H1 (cell line): ENCODE measurements around the gene GTF3C5. TPM values are rescaled to one million over a fixed set of nuclear protein-coding genes. Genes with fewer than 3 reads are reported as not detected.
A peak's percentile ranks its signal among the peaks of the same experiment; 100 is the strongest.

Source experiments
- CTCF ChIA-PET: fragments of 300-600 bp; sonication (Branson Sonifier 250); formaldehyde crosslinking; loops from one replicate; lab custom pipeline; 2021; ENCODE audit not compliant: partially characterized antibody; lab: Charles Lee
- POLR2A ChIA-PET: fragments of 300-600 bp; sonication (Branson Sonifier 250); formaldehyde crosslinking; loops from one replicate; lab custom pipeline; 2021; ENCODE audit warnings: inconsistent platforms; ENCODE audit not compliant: partially characterized antibody; lab: Charles Lee
- DNase-seq, 2 experiments: peaks; one replicate each; pipeline versions ENCODE4 v3.0.0 to v3.0.0-alpha.2; 2010 to 2022; ENCODE audit warnings: low spot score in 2 of 2, low read depth in 1 of 2, mixed read lengths in 1 of 2
- FAIRE-seq: peaks from 2 replicates; lab custom pipeline; 2011; peaks lifted over from hg19 to GRCh38; lab: Jason Lieb, UNC
- H2AFZ ChIP-seq: 2 replicates; pipeline ENCODE4 v1.8.1; 2012; ENCODE audit warnings: low read length, inconsistent platforms
- H2AK5ac ChIP-seq: 2 replicates; pipeline ENCODE4 v1.6.1; 2013; ENCODE audit warnings: low read depth, low read length
- H2BK120ac ChIP-seq: replicated peaks from 2 replicates; pipeline ENCODE3; 2013; ENCODE audit warnings: low read depth, low read length, inconsistent platforms
- H2BK12ac ChIP-seq: 2 replicates; pipeline ENCODE4 v1.6.1; 2013; ENCODE audit warnings: low read depth, low read length
- H2BK15ac ChIP-seq: 2 replicates; pipeline ENCODE4 v1.6.1; 2013; ENCODE audit warnings: low read length
- H2BK20ac ChIP-seq: 2 replicates; pipeline ENCODE4 v1.6.1; 2013; ENCODE audit warnings: low read length
- H2BK5ac ChIP-seq: 2 replicates; pipeline ENCODE4 v1.6.1; 2013; ENCODE audit warnings: low read depth, low read length
- H3K14ac ChIP-seq: 2 replicates; pipeline ENCODE4 v1.6.1; 2013; ENCODE audit warnings: inconsistent platforms; ENCODE audit not compliant: insufficient read length
- H3K18ac ChIP-seq: 2 replicates; pipeline ENCODE4 v1.6.1; 2013; ENCODE audit warnings: low read length; ENCODE audit errors: extremely low read depth
- H3K23ac ChIP-seq: 2 replicates; pipeline ENCODE4 v1.6.1; 2013; ENCODE audit warnings: inconsistent platforms; ENCODE audit not compliant: insufficient read length
- H3K23me2 ChIP-seq: 2 replicates; pipeline ENCODE4 v1.6.1; 2013; ENCODE audit warnings: low read depth, low read length
- H3K27ac ChIP-seq: 2 replicates; pipeline ENCODE4 v1.6.1; 2011; ENCODE audit warnings: low read depth, low read length, inconsistent platforms
- H3K27me3 ChIP-seq, 4 experiments: replicated peaks in 1 of 4; 1 replicate in 1 of 4; 2 replicates in 3 of 4; pipeline versions ENCODE4 v1.6.1 to v1.8.1; 2011 to 2013; ENCODE audit warnings: low read length in 3 of 4, mild to moderate bottlenecking in 3 of 4, inconsistent platforms in 2 of 4, mixed read lengths in 2 of 4, moderate library complexity in 1 of 4; ENCODE audit not compliant: control insufficient read depth in 3 of 4, insufficient read depth in 3 of 4; ENCODE audit errors: extremely low read depth in 1 of 4
- H3K36me3 ChIP-seq, 4 experiments: 2 replicates each; pipeline versions ENCODE4 v1.6.1 to v1.8.1; 2011 to 2013; ENCODE audit warnings: mild to moderate bottlenecking in 4 of 4, low read length in 3 of 4, moderate library complexity in 2 of 4, control low read depth in 1 of 4, inconsistent platforms in 1 of 4; ENCODE audit not compliant: insufficient read depth in 4 of 4, control insufficient read depth in 2 of 4
- H3K4ac ChIP-seq: replicated peaks from 2 replicates; pipeline ENCODE3; 2013; ENCODE audit warnings: low read length, low read depth, mixed read lengths, inconsistent platforms; ENCODE audit not compliant: insufficient read length
- H3K4me1 ChIP-seq, 4 experiments: replicated peaks in 1 of 4; 1 replicate in 1 of 4; 2 replicates in 3 of 4; pipeline versions ENCODE4 v1.6.1 to v1.8.1; 2011 to 2013; ENCODE audit warnings: low read length in 3 of 4, inconsistent platforms in 2 of 4, mixed read lengths in 1 of 4; ENCODE audit not compliant: insufficient read depth in 4 of 4, control insufficient read depth in 3 of 4
- H3K4me2 ChIP-seq, 2 experiments: 2 replicates each; pipeline versions ENCODE4 v1.6.1 to v1.8.1; 2011 to 2013; ENCODE audit warnings: low read depth in 2 of 2, low read length in 2 of 2, control low read depth in 1 of 2, inconsistent platforms in 1 of 2, mild to moderate bottlenecking in 1 of 2; ENCODE audit not compliant: insufficient read depth in 1 of 2
- H3K4me3 ChIP-seq, 4 experiments: fragments of 200-600, 300-600 bp in 1 of 4; sonication (generic), shearing (Covaris generic), sonication (Bioruptor Twin) in 1 of 4; 2 replicates each; pipeline versions ENCODE4 v1.5.1 to v1.8.1; 2011 to 2016; ENCODE audit warnings: low read length in 4 of 4, low read depth in 3 of 4, control low read depth in 2 of 4, inconsistent platforms in 2 of 4, mild to moderate bottlenecking in 2 of 4, mixed read lengths in 1 of 4, moderate library complexity in 1 of 4; ENCODE audit not compliant: insufficient read depth in 2 of 4; ENCODE audit errors: extremely low read depth in 1 of 4
- H3K56ac ChIP-seq: replicated peaks from 2 replicates; pipeline ENCODE3; 2013; ENCODE audit warnings: low read depth, mild to moderate bottlenecking, mixed read lengths, low read length, inconsistent platforms; ENCODE audit not compliant: insufficient read length
- H3K79me1 ChIP-seq: 2 replicates; pipeline ENCODE4 v1.6.1; 2013; ENCODE audit warnings: low read depth, low read length, control low read depth
- H3K79me2 ChIP-seq, 2 experiments: 2 replicates each; pipeline versions ENCODE4 v1.6.1 to v1.8.1; 2012 to 2013; ENCODE audit warnings: low read length in 2 of 2, mild to moderate bottlenecking in 2 of 2, inconsistent platforms in 1 of 2; ENCODE audit not compliant: insufficient read depth in 2 of 2, control insufficient read depth in 1 of 2
- H3K9ac ChIP-seq, 4 experiments: replicated peaks in 1 of 4; 1 replicate in 1 of 4; 2 replicates in 3 of 4; pipeline versions ENCODE4 v1.6.1 to v1.8.1; 2011 to 2013; ENCODE audit warnings: low read depth in 3 of 4, low read length in 3 of 4, control low read depth in 2 of 4, mild to moderate bottlenecking in 2 of 4, moderate library complexity in 2 of 4, inconsistent platforms in 1 of 4; ENCODE audit errors: extremely low read depth in 1 of 4
- H3K9me3 ChIP-seq, 2 experiments: 2 replicates each; pipeline versions ENCODE4 v1.6.1 to v1.8.1; 2012 to 2013; ENCODE audit warnings: mild to moderate bottlenecking in 2 of 2, moderate library complexity in 2 of 2, control low read depth in 1 of 2, inconsistent platforms in 1 of 2, low read depth in 1 of 2, low read length in 1 of 2, mixed read lengths in 1 of 2; ENCODE audit not compliant: insufficient read depth in 2 of 2
- H4K20me1 ChIP-seq, 2 experiments: replicated peaks in 1 of 2; 2 replicates each; pipeline versions ENCODE3 to v1.8.1; 2011 to 2013; ENCODE audit warnings: inconsistent platforms in 2 of 2, low read length in 2 of 2, mild to moderate bottlenecking in 1 of 2; ENCODE audit not compliant: insufficient read depth in 2 of 2, control insufficient read depth in 1 of 2
- H4K5ac ChIP-seq: 2 replicates; pipeline ENCODE4 v1.6.1; 2013; ENCODE audit warnings: low read length, low read depth, mixed read lengths, inconsistent platforms; ENCODE audit not compliant: insufficient read length
- H4K8ac ChIP-seq: 2 replicates; pipeline ENCODE4 v1.8.0; 2013; ENCODE audit warnings: mild to moderate bottlenecking, moderate library complexity, low read length, inconsistent platforms; ENCODE audit not compliant: insufficient read depth; ENCODE audit errors: extremely low read depth
- H4K91ac ChIP-seq: replicated peaks from 2 replicates; pipeline ENCODE3; 2013; ENCODE audit warnings: low read length, mixed read lengths, inconsistent platforms; ENCODE audit not compliant: insufficient read length
- BACH1 ChIP-seq: IDR thresholded peaks from 2 replicates; pipeline ENCODE4 v1.6.1; 2012; ENCODE audit warnings: low read length, improper control_type of control experiment
- BCL11A ChIP-seq, 2 experiments: IDR thresholded peaks; one replicate each; pipeline ENCODE4 v1.6.1; 2011; ENCODE audit warnings: low read depth in 2 of 2, low read length in 2 of 2, mild to moderate bottlenecking in 2 of 2
- CBX8 ChIP-seq: fragments of 300-800, 300-1000 bp; sonication (generic); IDR thresholded peaks from 2 replicates; pipeline ENCODE4 v1.7.1; 2016; ENCODE audit warnings: low read depth, low read length, borderline replicate concordance
- CEBPB ChIP-seq: IDR thresholded peaks from 2 replicates; pipeline ENCODE4 v1.6.1; 2012; ENCODE audit warnings: low read depth, low read length
- CHD1 ChIP-seq: IDR thresholded peaks from 2 replicates; pipeline ENCODE4 v1.6.1; 2012; ENCODE audit warnings: low read depth, low read length, improper control_type of control experiment
- JUN ChIP-seq: IDR thresholded peaks from 2 replicates; pipeline ENCODE4 v1.6.1; 2011; ENCODE audit warnings: low read depth, mild to moderate bottlenecking, improper control_type of control experiment, low read length
- MAFK ChIP-seq: IDR thresholded peaks from 2 replicates; pipeline ENCODE4 v1.6.1; 2012; ENCODE audit warnings: low read depth, mild to moderate bottlenecking, improper control_type of control experiment, low read length
- POU5F1 ChIP-seq: IDR thresholded peaks from 2 replicates; pipeline ENCODE4 v1.6.1; 2011; ENCODE audit warnings: low read depth, mild to moderate bottlenecking, low read length, moderate library complexity
- RBBP5 ChIP-seq: IDR thresholded peaks from 2 replicates; pipeline ENCODE4 v1.7.1; 2012; ENCODE audit warnings: low read depth, mild to moderate bottlenecking, inconsistent platforms, low read length, moderate library complexity, borderline replicate concordance
- SIX5 ChIP-seq: IDR thresholded peaks from 2 replicates; pipeline ENCODE4 v1.6.1; 2011; ENCODE audit warnings: mild to moderate bottlenecking, low read depth, low read length
- SP1 ChIP-seq: IDR thresholded peaks from 2 replicates; pipeline ENCODE4 v1.6.1; 2011; ENCODE audit warnings: low read depth, low read length
- TAF7 ChIP-seq: optimal IDR thresholded peaks from 2 replicates; pipeline ENCODE3; 2011; ENCODE audit warnings: low read depth, mild to moderate bottlenecking, inconsistent platforms, low read length, moderate library complexity, borderline replicate concordance
- TCF12 ChIP-seq: IDR thresholded peaks from 2 replicates; pipeline ENCODE4 v1.6.1; 2011; ENCODE audit warnings: low read depth, mild to moderate bottlenecking, low read length
- WGBS, 2 experiments: shearing (Covaris generic) in 1 of 2; methylation state at CpG; one replicate each; pipeline versions ENCODE4 v1.1.6 to v1.1.7; 2013 to 2015; ENCODE audit warnings: low lambda C conversion rate in 2 of 2, mixed read lengths in 2 of 2, inconsistent platforms in 1 of 2, low coverage in 1 of 2, missing lambda C conversion rate in 1 of 2; ENCODE audit not compliant: insufficient replicate concordance in 2 of 2, insufficient coverage in 1 of 2, insufficient read length in 1 of 2; ENCODE audit errors: extremely low coverage in 1 of 2, missing lambda C conversion rate in 1 of 2; 5-methylcytosine and 5-hydroxymethylcytosine counted together
- polyA plus RNA-seq, 7 experiments: library from polyadenylated mRNA; depleted of rRNA in 3 of 7; stranded (reverse) in 5 of 7; unstranded in 2 of 7; fragments of >200 nt in 5 of 7; fragments of 200-250 nt in 2 of 7; gene quantifications; 1 replicate in 5 of 7; 2 replicates in 1 of 7; 4 replicates in 1 of 7; pipeline versions ENCODE4 v1.2.1 to v1.2.3, GENCODE V29; 2011 to 2013; ENCODE audit warnings: missing spikeins in 2 of 7, mixed read lengths in 2 of 7
- total RNA-seq: library from RNA; stranded (reverse); fragmentation: NEBNext Ultra II Directional; extraction: Animal tissue kit (Norgen Biotek cat#: 25700); gene quantifications from 2 replicates; pipeline ENCODE4 v1.2.1, GENCODE V29; 2021
- TF ChIP-seq, protein P1 (sequence below): IDR thresholded peaks from 2 replicates; pipeline ENCODE4 v1.6.1; 2012; ENCODE audit warnings: inconsistent platforms

GTF3C5 gene
- total and polyA plus RNA-seq, 2 of the 8 experiments (the other 6 are each of a cell fraction or from before 2014, with no cell fraction given), result 78.7 to 87.1 TPM

DNA sequence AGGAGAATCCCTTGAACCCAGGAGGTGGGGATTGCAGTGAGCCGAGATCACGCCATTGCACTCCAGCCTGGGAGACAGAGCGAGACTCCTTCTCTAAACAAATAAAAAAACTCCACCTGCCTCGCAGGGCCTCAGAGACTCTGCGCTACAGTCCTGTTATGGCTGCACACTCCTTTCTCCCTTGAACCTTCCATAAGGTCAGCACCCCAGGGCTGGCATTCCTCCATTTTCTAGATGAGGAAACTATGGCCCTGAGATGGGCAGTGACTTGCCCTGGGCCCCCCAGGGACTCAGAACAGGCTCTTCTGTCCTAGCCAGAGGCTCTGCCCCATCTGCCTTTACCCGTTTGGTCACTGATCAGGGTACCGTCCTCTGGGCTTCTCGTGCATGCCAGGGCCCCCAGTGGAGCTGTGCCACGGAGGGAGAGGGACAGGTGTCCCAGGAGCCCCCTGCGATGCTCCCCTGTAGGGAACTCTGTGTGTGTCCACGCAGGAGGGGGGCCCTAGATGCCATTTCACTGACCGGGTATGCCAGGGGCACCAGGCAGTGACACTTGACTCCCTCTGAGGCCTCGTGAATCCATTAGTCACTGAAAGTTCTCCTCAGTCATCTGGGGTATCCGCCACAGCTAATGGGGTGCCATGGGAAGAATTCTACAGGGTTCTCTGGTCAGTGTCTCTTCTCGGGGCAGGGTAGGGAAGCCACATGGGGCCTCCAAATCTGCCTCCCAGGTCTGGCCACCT is 74.1 kb downstream of the GTF3C5 start:
- Histone ChIP-seq H3K4me3 (no peak overlapping the region), H3K23me2 (no peaks in the 10 kb centered on the region), H3K9ac (no peak overlapping the region), H3K79me2 (no peaks in the 10 kb centered on the region), H3K27ac (no peak overlapping the region), H2AK5ac (no peak overlapping the region), H3K4me2 (no peak overlapping the region), H2AFZ (no peak overlapping the region), H3K23ac (no peak overlapping the region), H3K18ac (no peak overlapping the region), H2BK5ac (no peak overlapping the region), H4K20me1 (peaks cover 0 to 12% of the 10 kb centered on the region in 2 experiments), H2BK15ac (no peak overlapping the region), H3K4me1 (peaks cover 0 to 8% (median 3%) of the 10 kb centered on the region in 4 experiments; a peak in 3 of 7 replicates), H2BK120ac (no peak overlapping the region), H3K4ac (no peak overlapping the region), H3K79me1 (no peaks in the 10 kb centered on the region), H4K8ac (peak overlapping the region; percentile 79; the same call in 1 of the 2 replicates), H3K36me3 (peaks cover 2 to 17% (median 5%) of the 10 kb centered on the region in 4 experiments; a peak in 7 of 8 replicates), H3K9me3 (no peaks in the 10 kb centered on the region), H2BK12ac (no peak overlapping the region), H4K5ac (no peak overlapping the region), H3K27me3 (no peaks in the 10 kb centered on the region), H3K14ac (no peak overlapping the region), H2BK20ac (no peak overlapping the region), H4K91ac (no peak overlapping the region), H3K56ac (no peak overlapping the region)
- CTCF ChIA-PET, result interaction anchor here (1.0 to 19.3 kb wide), 6 partner anchors 10 to 74 kb away, joined by 3 to 337 read pairs (median 24); no protein-coding TSS in a partner anchor
- WGBS, 2 experiments, result 79% methylated on average over 15 of the region's 15 CpGs; no CpG with 5 or more reads in 1 of the 2 experiments
- no peak for FAIRE-seq
- DNase-seq, result no peak
- POLR2A ChIA-PET, result no interaction called here
- TF ChIP-seq BCL11A (IDR thresholded peaks at IDR 0.05; ENCODE audit: low read depth in 2 of 2, low read length in 2 of 2) (no peak), TAF7 (no peak), CBX8 (no peak), BACH1 (no peak), CHD1 (no peak), RBBP5 (no peak), CEBPB (no peak), JUN (no peak), SIX5 (no peak), TCF12 (no peak), MAFK (no peak), SP1 (no peak), POU5F1 (no peak)
- TF ChIP-seq, protein P1, sequence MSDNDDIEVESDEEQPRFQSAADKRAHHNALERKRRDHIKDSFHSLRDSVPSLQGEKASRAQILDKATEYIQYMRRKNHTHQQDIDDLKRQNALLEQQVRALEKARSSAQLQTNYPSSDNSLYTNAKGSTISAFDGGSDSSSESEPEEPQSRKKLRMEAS, result no peak
